Measurements from ENCODE around the gene SACS.
"Not testable (repeated sequence)": the region's sequence is repeated elsewhere in the genome, so short reads cannot be mapped to it uniquely, and the experiment has no call there.

The SACS gene

GRCh38 chr13:23411220-23411619 lies 22.3 kb downstream of the SACS start:
- H3K27ac ChIP-seq, result no peak overlapping the region
- TF ChIP-seq CTCF (IDR thresholded peaks at IDR 0.05) (no peak), ZFX (IDR thresholded peaks at IDR 0.05; ENCODE audit: borderline replicate concordance) (no peak)

GRCh38 chr13:23408026-23408425 lies 25.5 kb downstream of the SACS start:
- no peak overlapping the region for H3K27ac ChIP-seq
- TF ChIP-seq CTCF (IDR thresholded peaks at IDR 0.05) (no peak), ZFX (IDR thresholded peaks at IDR 0.05; ENCODE audit: borderline replicate concordance) (no peak)

GRCh38 chr13:23401156-23401555 lies 32.3 kb downstream of the SACS start:
- not testable (repeated sequence) for H3K27ac ChIP-seq

GRCh38 chr13:23399347-23399746 lies 34.2 kb downstream of the SACS start:
- H3K27ac ChIP-seq, result no peak overlapping the region
- TF ChIP-seq ZFX (IDR thresholded peaks at IDR 0.05; ENCODE audit: borderline replicate concordance), result no peak
- TF ChIP-seq CTCF (IDR thresholded peaks at IDR 0.05), result no peak

- TF ChIP-seq ZFX (IDR thresholded peaks at IDR 0.05; ENCODE audit: borderline replicate concordance) (no peak), CTCF (IDR thresholded peaks at IDR 0.05) (no peak)
Observed at GRCh38 chr13:23394821-23395220, 38.7 kb downstream of the SACS start.

GRCh38 chr13:23392925-23393645 lies 40.4 kb downstream of the SACS start:
- TF ChIP-seq CTCF (IDR thresholded peaks at IDR 0.05), result no peak
- no peak for TF ChIP-seq ZFX (IDR thresholded peaks at IDR 0.05; ENCODE audit: borderline replicate concordance)
- H3K27ac ChIP-seq, result no peak overlapping the region

More at GRCh38 chr13:23394821-23395220, 38.7 kb downstream of the SACS start:
- no peak overlapping the region for H3K27ac ChIP-seq

GRCh38 chr13:23392313-23392712 lies 41.2 kb downstream of the SACS start:
- H3K27ac ChIP-seq, result no peak overlapping the region
- no peak for TF ChIP-seq ZFX (IDR thresholded peaks at IDR 0.05; ENCODE audit: borderline replicate concordance)
- TF ChIP-seq CTCF (IDR thresholded peaks at IDR 0.05), result no peak

GRCh38 chr13:23391752-23392151 lies 41.8 kb downstream of the SACS start:
- TF ChIP-seq ZFX (IDR thresholded peaks at IDR 0.05; ENCODE audit: borderline replicate concordance) (no peak), CTCF (IDR thresholded peaks at IDR 0.05) (no peak)
- no peak overlapping the region for H3K27ac ChIP-seq

All from 22Rv1 (cell line).